GM12891 (cell line): ENCODE measurements around the gene SLC2A4RG.

Experiments used
- DNase-seq: peaks from one replicate; pipeline ENCODE4 v3.0.0; 2011; ENCODE audit warnings: low spot score; ENCODE audit not compliant: insufficient read length
- FAIRE-seq: peaks from 2 replicates; lab custom pipeline; 2011; peaks lifted over from hg19 to GRCh38; lab: Jason Lieb, UNC
- PAX5 ChIP-seq: IDR thresholded peaks from 2 replicates; pipeline ENCODE4 v1.6.1; 2011; ENCODE audit warnings: low read length, moderate library complexity, mild to moderate bottlenecking; ENCODE audit not compliant: insufficient read depth, severe bottlenecking
- POLR2A ChIP-seq: IDR thresholded peaks from 2 replicates; pipeline ENCODE4 v1.6.1; 2011; ENCODE audit warnings: low read depth, low read length, control low read depth
- POLR2AphosphoS5 ChIP-seq: IDR thresholded peaks from 2 replicates; pipeline ENCODE4 v1.6.1; 2011; ENCODE audit warnings: low read depth, low read length, control low read depth
- POU2F2 ChIP-seq: IDR thresholded peaks from 2 replicates; pipeline ENCODE4 v1.6.1; 2011; ENCODE audit warnings: low read depth, mild to moderate bottlenecking, control low read depth, low read length, moderate library complexity
- SPI1 ChIP-seq: IDR thresholded peaks from 2 replicates; pipeline ENCODE4 v1.6.1; 2011; ENCODE audit warnings: low read depth, low read length, control low read depth
- TAF1 ChIP-seq: IDR thresholded peaks from 2 replicates; pipeline ENCODE4 v1.6.1; 2011; ENCODE audit warnings: low read depth, low read length, control low read depth

SLC2A4RG gene

GRCh38 chr20:63778857-63779256 is 39.3 kb downstream of the SLC2A4RG start:
- TF ChIP-seq PAX5 (no peak), TAF1 (no peak), POLR2A (no peak), POLR2AphosphoS5 (no peak), POU2F2 (no peak), SPI1 (no peak)
- no peak for DNase-seq
- FAIRE-seq = no peak

GRCh38 chr20:63781181-63781580 is 41.6 kb downstream of the SLC2A4RG start:
- no peak for TF ChIP-seq POU2F2
- no peak for TF ChIP-seq POLR2AphosphoS5
- no peak for TF ChIP-seq SPI1
- no peak for TF ChIP-seq TAF1
- no peak for TF ChIP-seq POLR2A
- TF ChIP-seq PAX5 = no peak
- DNase-seq (no peak), FAIRE-seq (no peak)

- TF ChIP-seq POLR2AphosphoS5 (no peak), SPI1 (no peak)
- FAIRE-seq (no peak), DNase-seq (no peak)
These were observed 42.5 kb downstream of the SLC2A4RG start for GRCh38 chr20:63782051-63782471.

- DNase-seq (no peak), FAIRE-seq (no peak)
- TF ChIP-seq POLR2A = no peak
These were observed 43.0 kb downstream of the SLC2A4RG start for GRCh38 chr20:63782521-63782971.

GRCh38 chr20:63783970-63784369 is 44.4 kb downstream of the SLC2A4RG start:
- FAIRE-seq (no peak), DNase-seq (no peak)
- no peak for TF ChIP-seq PAX5
- TF ChIP-seq POLR2AphosphoS5 = no peak
- TF ChIP-seq POU2F2 = no peak
- TF ChIP-seq TAF1 = no peak
- no peak for TF ChIP-seq SPI1
- no peak for TF ChIP-seq POLR2A

DNA sequence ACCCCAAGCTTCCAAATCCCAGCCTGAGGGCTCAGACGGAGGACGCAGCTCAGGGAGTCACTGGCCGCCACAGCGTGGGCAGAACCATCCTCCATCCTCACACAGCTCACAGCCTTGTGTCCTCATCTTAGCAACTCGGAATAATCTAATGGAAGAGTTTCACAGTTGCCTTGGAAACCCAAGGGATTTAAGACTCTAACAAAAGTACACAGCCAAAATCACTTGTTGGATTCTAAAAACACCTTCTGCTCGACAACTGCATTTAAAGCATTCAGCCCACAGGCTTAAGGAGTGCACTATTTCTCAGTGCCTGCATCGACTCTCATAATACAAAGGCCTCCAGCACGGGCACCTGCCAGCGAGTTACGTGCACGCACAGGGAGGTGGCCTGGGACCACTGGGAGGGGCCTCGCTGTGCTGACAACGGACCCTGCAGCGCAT is 46.1 kb downstream of the SLC2A4RG start:
- DNase-seq = no peak
- TF ChIP-seq POLR2A (no peak), PAX5 (no peak), TAF1 (no peak), POLR2AphosphoS5 (no peak), POU2F2 (no peak), SPI1 (no peak)
- FAIRE-seq = no peak

GRCh38 chr20:63787302-63787701 is 47.7 kb downstream of the SLC2A4RG start:
- TF ChIP-seq POU2F2 = no peak
- no peak for TF ChIP-seq POLR2AphosphoS5
- TF ChIP-seq TAF1 = no peak
- TF ChIP-seq PAX5 = no peak
- no peak for TF ChIP-seq SPI1
- no peak for TF ChIP-seq POLR2A
- no peak for FAIRE-seq
- DNase-seq = no peak

GRCh38 chr20:63787749-63788148 is 48.2 kb downstream of the SLC2A4RG start:
- DNase-seq = no peak
- TF ChIP-seq POLR2AphosphoS5 (no peak), PAX5 (no peak), POLR2A (no peak), TAF1 (no peak), SPI1 (no peak), POU2F2 (no peak)
- FAIRE-seq = no peak

- DNase-seq = no peak
- TF ChIP-seq TAF1 (no peak), SPI1 (no peak), PAX5 (no peak)
- FAIRE-seq = no peak
These were observed 50.4 kb downstream of the SLC2A4RG start for GRCh38 chr20:63789836-63790571.

- TF ChIP-seq PAX5 (no peak), POU2F2 (no peak), SPI1 (no peak), TAF1 (no peak), POLR2AphosphoS5 (no peak), POLR2A (no peak)
- FAIRE-seq = no peak
- no peak for DNase-seq
These were observed 51.1 kb downstream of the SLC2A4RG start for GRCh38 chr20:63790572-63791168.
